Thoracic aorta (tissue), 2 donors: ENCODE data around the gene MMP24. TPM values are rescaled to one million over a fixed set of nuclear protein-coding genes. Genes with fewer than 3 reads are reported as not detected.

Source experiments
- ATAC-seq: fragments of 150-250 bp; one replicate; pipeline ENCODE4 v1.8.0; 2017; ENCODE audit warnings: low read depth; ENCODE audit not compliant: insufficient number of reproducible peaks, low FRiP score
- DNase-seq: peaks from one replicate; pipeline ENCODE4 v3.0.0-alpha.2; 2020; ENCODE audit warnings: low spot score
- H3K27ac ChIP-seq, 2 donors: fragments of 200-600 bp; sonication (generic); 1 replicate in 1 of 2; 2 replicates in 1 of 2; pipeline ENCODE4 v1.5.1; 2016; ENCODE audit warnings: mild to moderate bottlenecking in 2 of 2, moderate library complexity in 2 of 2
- H3K27me3 ChIP-seq: fragments of 200-600 bp; sonication (generic); replicated peaks from 2 replicates; pipeline ENCODE4 v1.6.0; 2016; ENCODE audit warnings: mild to moderate bottlenecking; ENCODE audit not compliant: insufficient read depth
- H3K36me3 ChIP-seq: fragments of 200-600 bp; sonication (generic); one replicate; pipeline ENCODE4 v1.5.1; 2016
- H3K4me1 ChIP-seq, 2 donors: fragments of 200-600 bp; sonication (generic); 1 replicate in 1 of 2; 2 replicates in 1 of 2; pipeline versions ENCODE4 v1.5.1 to v1.6.0; 2016; ENCODE audit warnings: low read depth in 2 of 2, mild to moderate bottlenecking in 1 of 2; ENCODE audit not compliant: control insufficient read depth in 1 of 2
- H3K4me3 ChIP-seq: fragments of 200-600 bp; sonication (generic); 2 replicates; pipeline ENCODE4 v1.5.1; 2016; ENCODE audit warnings: mild to moderate bottlenecking
- H3K9me3 ChIP-seq: fragments of 200-600 bp; sonication (generic); 2 replicates; pipeline ENCODE4 v1.5.1; 2016
- total RNA-seq, 2 donors: library from RNA; depleted of rRNA; stranded (reverse); fragments of >200 nt; gene quantifications; one replicate each; pipeline versions ENCODE4 v1.1.0 to v1.2.3, GENCODE V29; 2016
- TF ChIP-seq, protein P1 (sequence below): fragments of 200-600 bp; sonication (generic); IDR thresholded peaks from one replicate; pipeline ENCODE4 v1.5.1; 2019; ENCODE audit warnings: antibody characterized with exemption

MMP24 gene
- total RNA-seq, 2 donors from 2014 or later, result 0.27 to 0.71 TPM

DNA sequence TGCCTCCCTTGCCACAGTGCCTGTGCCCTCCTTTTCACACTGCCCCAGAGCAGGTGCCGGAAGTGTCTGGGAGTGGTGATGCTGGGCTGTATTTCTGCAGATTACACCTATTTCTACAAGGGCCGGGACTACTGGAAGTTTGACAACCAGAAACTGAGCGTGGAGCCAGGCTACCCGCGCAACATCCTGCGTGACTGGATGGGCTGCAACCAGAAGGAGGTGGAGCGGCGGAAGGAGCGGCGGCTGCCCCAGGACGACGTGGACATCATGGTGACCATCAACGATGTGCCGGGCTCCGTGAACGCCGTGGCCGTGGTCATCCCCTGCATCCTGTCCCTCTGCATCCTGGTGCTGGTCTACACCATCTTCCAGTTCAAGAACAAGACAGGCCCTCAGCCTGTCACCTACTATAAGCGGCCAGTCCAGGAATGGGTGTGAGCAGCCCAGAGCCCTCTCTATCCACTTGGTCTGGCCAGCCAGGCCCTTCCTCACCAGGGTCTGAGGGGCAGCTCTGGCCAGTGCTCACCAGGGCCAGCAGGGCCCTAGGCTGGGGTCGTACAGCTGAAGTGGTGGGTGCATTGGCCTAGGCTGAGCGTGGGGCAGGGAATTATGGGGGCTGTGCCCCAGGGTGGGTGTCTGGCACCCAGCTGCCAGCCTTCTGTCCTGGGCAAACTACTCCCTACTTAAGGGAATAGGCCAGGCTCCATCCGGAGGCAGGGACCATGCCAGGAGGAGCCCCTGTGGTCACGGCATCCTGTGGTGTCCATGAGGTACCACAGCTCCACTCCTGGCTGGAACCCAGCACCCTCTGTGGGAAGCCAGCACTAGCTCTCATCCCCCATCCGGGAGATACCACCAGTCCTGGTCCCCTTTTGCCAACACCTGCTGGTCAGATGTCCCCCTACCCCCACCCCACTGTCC is 47.9 kb downstream of the MMP24 start:
- Histone ChIP-seq H3K4me1 (peaks cover 13 to 32% of the 10 kb centered on the region in 2 donors), H3K4me3 (no peak overlapping the region), H3K36me3 (peaks cover 19% of the 10 kb centered on the region), H3K27ac (no peak overlapping the region), H3K9me3 (no peaks in the 10 kb centered on the region), H3K27me3 (no peaks in the 10 kb centered on the region)
- no peak for ATAC-seq
- no peak for DNase-seq
- TF ChIP-seq, protein P1, sequence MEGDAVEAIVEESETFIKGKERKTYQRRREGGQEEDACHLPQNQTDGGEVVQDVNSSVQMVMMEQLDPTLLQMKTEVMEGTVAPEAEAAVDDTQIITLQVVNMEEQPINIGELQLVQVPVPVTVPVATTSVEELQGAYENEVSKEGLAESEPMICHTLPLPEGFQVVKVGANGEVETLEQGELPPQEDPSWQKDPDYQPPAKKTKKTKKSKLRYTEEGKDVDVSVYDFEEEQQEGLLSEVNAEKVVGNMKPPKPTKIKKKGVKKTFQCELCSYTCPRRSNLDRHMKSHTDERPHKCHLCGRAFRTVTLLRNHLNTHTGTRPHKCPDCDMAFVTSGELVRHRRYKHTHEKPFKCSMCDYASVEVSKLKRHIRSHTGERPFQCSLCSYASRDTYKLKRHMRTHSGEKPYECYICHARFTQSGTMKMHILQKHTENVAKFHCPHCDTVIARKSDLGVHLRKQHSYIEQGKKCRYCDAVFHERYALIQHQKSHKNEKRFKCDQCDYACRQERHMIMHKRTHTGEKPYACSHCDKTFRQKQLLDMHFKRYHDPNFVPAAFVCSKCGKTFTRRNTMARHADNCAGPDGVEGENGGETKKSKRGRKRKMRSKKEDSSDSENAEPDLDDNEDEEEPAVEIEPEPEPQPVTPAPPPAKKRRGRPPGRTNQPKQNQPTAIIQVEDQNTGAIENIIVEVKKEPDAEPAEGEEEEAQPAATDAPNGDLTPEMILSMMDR, result no peak

DNA sequence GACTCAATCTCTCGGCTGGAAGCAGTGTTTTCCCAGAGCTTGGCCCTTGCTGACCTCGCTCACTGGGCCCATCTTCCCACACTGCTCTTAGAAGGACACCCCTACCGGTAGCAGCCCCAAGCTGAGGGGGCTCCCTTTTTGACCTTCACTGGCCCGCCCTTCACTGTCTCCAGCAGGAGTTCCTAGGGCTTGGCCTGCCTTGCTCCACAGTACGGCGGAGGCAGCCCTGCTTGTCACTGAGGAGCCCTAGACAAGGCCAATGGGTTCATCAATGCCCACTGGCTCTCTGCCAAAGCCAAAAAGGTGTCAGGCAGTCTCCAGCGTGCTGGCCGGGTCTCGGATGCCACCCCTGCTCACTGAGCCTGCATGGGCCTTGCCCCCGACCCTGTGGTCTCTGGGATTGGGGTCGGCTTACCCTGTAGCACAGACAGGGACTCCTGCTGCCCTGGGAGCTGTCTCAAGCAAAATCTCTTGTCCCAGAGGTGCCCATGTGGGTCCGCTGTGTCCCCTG is 49.3 kb downstream of the MMP24 start:
- TF ChIP-seq, protein P1, result no peak
- no peak overlapping the region for H3K27ac ChIP-seq
- ATAC-seq (no peak), DNase-seq (no peak)
- no peaks in the 10 kb centered on the region for H3K9me3 ChIP-seq
- H3K4me1 ChIP-seq, result peaks cover 13 to 29% of the 10 kb centered on the region in 2 donors
- no peaks in the 10 kb centered on the region for H3K27me3 ChIP-seq
- H3K4me3 ChIP-seq, result no peak overlapping the region
- peaks cover 16% of the 10 kb centered on the region for H3K36me3 ChIP-seq

DNA sequence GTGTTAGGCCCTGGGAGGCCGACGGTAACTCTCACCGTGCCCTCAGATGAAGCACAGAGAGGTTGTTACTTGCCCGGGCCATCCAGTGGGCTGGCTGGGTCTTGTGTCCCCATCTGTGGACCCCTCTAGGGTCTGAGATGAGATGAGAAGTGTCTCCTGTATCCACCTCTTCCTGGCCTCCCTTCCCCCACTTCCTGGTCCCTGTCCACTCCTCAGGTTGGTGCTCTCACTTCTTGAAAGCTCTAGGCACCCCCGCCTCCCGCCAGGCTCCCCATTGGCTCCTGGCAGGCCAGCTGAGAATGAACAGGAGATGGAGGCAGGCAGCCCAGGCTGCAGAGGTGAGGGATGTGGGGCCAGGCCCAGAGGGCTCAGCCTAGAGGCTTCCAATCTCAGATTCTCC is 49.9 kb downstream of the MMP24 start:
- Histone ChIP-seq H3K4me1 (peaks cover 13 to 29% of the 10 kb centered on the region in 2 donors), H3K36me3 (peaks cover 11% of the 10 kb centered on the region), H3K4me3 (peak overlapping the region; percentile 87), H3K27ac (peak overlapping the region in 1 of 2 donors; percentile 88), H3K9me3 (no peaks in the 10 kb centered on the region), H3K27me3 (no peaks in the 10 kb centered on the region)
- DNase-seq (no peak), ATAC-seq (no peak)
- TF ChIP-seq, protein P1, result no peak

DNA sequence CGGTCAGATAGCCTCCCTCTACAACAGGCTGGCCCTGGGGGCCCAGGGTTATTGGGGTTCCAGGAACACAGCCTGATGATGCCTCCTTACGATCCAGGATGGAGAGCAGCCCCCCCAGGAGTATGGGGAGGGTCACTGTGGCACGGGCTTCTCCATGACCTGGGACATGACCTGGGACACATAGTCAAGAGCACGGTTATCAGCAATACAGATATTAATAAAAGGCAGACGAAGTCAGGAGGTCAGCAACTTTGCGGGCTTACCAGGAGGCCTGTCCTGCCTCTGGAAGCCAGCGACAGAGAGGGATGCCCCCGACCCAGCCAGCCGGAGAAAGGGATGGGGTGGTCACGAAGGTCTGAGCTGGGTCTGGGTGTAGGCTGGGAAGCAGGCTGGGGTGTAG is 50.6 kb downstream of the MMP24 start:
- peak overlapping the region; percentile 87 for H3K4me3 ChIP-seq
- H3K27ac ChIP-seq, result peak overlapping the region; percentile 88 to 94
- peaks cover 7% of the 10 kb centered on the region for H3K36me3 ChIP-seq
- DNase-seq, result no peak
- no peak for ATAC-seq
- H3K9me3 ChIP-seq, result no peaks in the 10 kb centered on the region
- peaks cover 13 to 29% of the 10 kb centered on the region in 2 donors for H3K4me1 ChIP-seq
- H3K27me3 ChIP-seq, result no peaks in the 10 kb centered on the region
- TF ChIP-seq, protein P1, result no peak
